Measurements from ENCODE around the gene NXPH1.

GRCh38 chr7:8436965-8437364 lies 3.6 kb downstream of the NXPH1 start:
- peak; percentile 96 for TF ChIP-seq CTCF (IDR thresholded peaks at IDR 0.05; ENCODE audit: low read length)
- no peak for TF ChIP-seq EZH2 (IDR thresholded peaks at IDR 0.05; ENCODE audit: borderline replicate concordance, low read length)

Data from OCI-LY1 (cell line).